Measurements from ENCODE around the gene FBLN2.
"Not testable (repeated sequence)": the region's sequence is repeated elsewhere in the genome, so short reads cannot be mapped to it uniquely, and the experiment has no call there.

FBLN2 gene

DNA sequence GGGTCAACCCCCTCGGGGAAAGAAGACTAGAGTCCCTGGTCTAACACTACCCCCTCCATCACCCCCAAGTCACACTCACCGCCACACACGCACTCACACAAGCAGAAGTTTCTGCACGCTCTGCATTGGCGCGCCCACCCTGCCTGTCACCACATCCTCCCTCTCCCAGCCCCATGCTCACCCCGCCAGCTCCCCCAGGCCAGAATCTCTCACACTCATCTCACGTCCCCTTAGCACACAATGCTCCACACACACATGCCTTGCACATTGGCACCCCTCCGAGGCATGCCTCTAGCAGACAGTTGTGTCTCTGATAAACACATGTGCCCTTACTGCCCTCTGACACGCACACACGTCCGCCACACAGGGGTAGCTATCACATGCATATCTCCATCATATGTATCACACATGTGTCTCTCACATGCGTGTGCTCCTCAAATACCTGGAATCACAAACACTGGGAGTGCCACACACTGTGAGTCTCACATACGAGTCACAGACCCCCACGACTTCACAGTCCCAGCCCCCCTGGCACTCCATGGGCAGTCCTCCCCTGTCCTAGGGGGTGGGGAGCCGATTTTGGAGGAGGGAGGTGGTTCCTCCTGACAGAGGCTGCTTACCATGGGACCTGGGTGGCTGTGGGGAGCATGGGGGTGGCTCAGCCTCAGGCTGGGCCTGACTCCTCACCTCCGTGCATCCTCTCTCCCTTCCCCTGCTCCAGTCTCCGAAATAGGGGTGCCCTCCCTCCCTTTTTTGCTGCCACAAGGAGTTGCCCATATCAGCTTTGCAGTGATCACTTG lies 898 bp downstream of the FBLN2 start:
- no peak for DNase-seq (ENCODE audit: low read depth)

DNA sequence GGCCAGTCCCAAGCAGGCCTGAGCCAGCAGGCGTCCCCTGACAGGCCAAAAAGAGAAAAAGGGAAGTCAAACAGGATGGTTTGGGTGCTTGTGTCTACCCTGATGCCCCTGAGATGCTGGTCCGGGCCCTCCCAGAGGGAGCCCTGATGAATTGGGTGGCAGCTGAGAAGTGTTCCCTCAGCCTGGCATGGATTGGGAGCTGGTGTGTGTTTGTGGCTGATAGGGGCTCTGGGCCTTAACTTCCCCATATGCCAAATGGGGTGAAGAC lies 1.4 kb downstream of the FBLN2 start:
- DNase-seq (ENCODE audit: low read depth) = no peak

DNA sequence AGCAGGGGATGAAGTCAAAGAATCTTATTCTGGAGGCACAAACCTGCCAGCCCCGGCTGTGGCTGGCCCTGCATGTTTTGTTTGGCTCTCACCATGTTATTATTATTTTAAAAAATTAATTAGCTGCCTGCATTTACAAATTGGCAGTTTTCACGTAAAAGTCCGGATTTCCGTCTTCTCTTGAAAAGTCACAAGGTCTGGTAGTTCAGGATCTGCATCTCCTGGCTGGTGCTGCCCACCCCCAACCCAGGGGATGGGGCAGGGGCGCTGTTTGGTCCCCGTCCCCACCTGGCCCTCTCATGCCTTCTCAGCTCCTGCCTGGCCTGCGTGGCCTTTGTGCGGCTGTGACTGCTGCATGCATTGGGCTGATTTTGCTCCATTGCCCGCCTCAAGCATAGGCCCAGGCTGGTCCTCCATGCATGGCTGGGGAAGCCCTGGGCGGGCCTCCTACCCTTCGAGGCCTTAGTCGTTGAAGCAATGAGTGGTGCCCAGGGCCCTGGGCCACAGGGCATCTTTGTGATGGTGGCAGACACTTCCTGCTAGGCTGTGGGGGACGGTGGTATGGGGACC lies 2.0 kb downstream of the FBLN2 start:
- DNase-seq (ENCODE audit: low read depth) = no peak

DNA sequence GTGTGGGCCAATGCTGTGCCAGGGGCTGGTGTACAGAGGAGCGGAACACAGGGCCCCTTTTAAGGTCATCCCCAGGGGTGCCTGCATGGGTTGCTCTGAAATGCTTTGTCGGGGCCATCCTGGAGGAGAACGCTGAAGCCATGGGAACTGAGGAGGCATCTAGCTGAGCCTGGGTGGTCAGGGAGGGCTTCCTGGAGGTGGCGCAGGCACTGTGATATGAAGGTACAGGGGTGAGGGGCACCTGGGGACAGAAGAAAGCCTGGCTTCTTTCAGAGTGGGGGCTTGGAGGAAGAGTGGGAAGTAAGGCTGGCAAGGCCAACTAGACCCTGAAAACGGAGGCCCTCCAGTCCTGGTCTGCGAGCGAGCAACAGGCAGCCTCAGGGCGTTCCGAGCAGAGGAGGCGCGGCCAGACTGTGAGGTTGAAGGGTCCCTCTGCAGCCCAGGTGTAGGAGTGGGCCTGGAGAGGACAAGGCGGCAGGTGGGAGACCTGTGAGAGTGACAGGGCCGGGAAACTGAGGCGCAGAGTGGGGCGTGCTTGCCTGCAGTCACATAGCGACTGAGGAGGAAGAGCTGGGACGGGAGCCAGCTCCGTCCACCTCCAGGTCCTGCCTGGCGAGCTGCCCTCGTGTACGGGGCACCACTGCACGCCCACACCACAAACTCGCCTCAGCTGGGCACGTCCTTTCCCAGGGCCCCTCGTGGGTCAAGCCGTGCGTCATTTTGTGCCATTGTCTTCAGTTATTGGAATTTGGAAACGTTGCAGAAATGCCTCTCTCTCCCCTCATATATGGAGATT lies 4.1 kb downstream of the FBLN2 start:
- no peak for DNase-seq (ENCODE audit: low read depth)

DNA sequence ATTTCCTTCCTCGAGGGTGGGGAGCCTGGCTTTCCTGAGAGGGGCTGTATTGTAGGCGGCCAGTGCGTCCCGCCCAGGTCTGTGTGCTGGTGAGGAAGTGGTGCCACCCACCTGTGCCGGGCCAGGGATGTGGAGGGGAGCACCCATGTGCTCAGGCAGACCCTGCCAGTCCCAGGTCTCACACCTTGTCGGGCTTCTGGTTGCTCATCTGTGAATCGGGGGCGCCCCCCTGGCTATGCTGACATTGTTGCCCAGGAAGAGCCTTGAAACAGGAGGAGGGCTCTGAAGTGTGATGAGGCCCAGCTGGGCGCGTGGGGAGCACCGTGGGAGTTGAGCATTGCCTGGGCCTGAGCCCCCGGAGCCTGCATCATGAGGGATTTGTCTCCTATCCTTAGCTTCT lies 4.8 kb downstream of the FBLN2 start:
- no peak for DNase-seq (ENCODE audit: low read depth)

DNA sequence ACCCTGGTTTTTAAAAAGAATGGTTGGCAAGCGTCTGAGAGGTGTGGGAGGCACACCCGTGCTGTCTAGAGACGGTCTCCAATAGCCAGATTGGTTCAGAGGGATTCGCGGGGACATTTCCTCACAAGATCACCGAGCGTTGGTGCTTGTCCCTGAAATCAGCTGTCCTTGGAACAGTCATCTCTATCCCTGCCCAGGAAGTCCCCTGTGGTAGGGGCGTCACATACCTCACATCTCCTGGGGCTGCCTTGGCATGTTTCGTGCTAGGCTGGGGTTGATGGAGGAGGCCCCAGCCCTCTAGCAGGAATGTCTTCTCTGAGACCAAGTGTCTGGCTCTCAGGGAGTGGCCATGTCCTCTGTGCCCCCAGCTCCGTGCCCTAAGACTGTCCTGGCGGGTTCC lies 6.8 kb downstream of the FBLN2 start:
- DNase-seq (ENCODE audit: low read depth) = no peak

DNA sequence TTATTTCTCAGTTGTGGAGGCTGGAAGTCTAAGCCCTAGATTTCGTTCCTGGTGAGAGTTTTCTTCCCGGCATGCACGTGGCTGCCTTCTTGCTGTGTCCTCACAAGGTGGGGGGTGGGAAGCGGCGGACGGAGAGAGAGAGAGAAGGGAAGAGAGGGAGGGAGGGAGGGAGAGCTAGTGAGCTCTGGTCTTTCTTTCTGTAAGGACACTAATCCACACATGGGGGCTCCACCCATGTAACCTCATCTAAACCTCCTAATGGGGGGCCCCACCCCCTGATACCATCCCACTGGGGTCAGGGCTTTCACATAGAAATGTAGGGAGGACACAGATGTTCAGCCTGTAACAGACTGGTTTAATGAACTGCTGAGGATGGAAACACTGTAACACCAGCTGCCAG lies 7.3 kb downstream of the FBLN2 start:
- no peak for DNase-seq (ENCODE audit: low read depth)

DNA sequence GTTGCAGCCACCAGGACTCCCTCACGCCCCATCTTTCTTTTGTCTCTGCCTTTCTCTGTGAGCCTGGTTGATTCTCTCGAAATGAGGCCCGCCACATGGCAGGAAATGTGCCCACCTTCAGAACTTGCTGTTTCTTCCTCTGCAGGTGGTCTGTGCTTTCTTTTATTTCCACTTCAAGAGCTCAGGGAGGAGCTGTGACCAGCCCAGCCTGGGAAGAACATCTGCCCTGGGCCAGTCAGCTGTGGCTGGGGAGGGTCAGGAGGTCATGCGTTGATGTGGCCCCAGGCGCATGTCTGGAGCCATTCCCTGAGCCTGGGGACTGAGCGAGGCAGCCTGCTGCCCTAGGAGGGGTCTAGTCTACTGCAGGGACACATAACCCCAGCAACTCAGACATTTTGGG lies 8.0 kb downstream of the FBLN2 start:
- no peak for DNase-seq (ENCODE audit: low read depth)

DNA sequence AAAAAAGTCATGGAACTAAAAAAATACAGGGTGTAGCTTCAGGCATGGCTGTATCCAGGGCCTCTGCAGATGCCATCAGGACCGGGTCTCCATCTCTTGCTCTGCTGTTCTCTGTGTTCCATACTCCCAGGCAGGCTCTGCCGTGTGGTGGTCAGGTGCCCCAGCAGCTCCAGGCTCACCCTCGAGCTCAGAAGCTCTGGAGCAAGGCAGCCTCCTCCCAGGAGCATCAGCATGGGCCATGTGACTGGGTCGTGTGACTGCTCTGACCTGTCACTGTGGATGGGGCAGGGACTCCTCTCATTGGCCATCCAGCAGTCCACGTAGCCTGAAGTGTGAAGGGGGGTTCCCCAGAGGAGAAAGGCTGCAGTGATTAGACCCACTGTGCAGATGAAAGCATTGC lies 8.5 kb downstream of the FBLN2 start:
- no peak for DNase-seq (ENCODE audit: low read depth)

DNA sequence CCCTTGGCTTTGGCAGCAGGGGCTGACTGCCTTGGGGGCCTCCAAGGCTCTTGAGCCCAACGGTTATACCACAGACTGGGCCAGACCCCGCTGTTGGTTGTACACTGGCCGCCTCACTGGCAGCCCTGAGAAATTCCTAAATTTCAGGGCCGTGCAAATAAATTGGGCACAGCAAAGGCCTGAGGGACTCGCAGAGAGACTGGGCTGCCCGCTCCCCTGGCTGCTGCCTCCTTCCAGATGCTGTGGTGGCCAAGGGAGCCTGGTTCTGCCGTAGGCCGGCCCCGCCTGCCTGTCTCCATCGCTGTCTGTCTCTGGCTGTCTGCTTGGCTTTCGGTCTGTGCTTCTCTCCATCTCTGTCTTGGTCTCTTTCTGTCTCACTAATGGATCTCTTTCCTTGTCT lies 9.0 kb downstream of the FBLN2 start:
- no peak for DNase-seq (ENCODE audit: low read depth)

DNA sequence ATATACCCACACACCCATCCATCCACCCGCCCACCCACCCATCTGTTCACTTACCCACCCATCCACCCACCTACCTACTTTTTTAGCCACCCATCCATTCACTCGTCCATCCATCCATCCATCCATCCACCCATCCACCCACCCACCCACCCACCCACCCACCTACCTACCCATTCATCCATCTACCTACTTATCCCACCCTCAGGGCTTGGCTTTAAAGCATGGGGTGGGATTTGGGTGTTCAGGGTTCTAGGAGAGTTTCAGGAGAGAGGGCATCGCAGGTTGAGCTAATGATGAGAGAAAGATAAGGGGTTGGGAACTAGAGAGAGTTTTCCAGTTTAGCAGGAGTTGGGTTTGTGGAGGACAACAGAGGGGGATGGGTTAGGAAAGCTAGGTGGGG lies 9.7 kb downstream of the FBLN2 start:
- no peak for DNase-seq (ENCODE audit: low read depth)

DNA sequence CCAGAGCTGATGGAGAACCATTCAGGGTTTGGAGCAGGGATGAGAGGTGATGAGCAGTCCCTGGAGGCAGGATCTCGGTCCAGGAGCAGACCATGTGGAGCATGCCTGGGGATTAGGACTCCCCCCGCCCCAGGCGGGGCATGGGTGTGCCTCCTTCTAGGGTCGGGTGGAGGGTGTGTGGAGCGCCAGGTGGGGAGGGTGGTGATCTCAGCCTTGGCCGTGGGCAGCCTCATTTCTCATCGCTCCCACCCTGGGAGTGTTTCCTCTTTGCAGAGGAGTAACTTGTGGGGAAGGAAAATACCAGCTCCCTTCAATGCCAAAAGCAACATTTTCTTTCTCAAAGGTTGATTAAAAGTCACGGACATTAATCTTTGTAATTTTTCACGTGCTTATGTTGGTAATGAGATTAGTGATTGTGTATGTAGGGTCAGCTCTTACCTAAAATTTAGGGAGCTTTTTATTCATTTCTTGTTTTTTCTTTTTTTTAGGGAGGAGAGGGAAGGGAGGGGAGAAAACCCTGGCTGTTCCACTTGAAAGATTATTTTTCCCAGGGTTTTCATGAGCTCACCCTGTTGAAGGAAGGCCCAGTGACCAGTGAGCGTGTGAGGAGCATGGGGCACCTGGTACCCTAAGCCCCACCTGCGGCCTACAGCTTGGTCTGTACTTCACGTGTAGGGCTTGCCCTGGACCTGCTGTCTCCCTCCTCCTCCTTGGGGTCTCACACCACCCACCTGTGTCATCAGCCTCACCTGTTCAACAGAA lies 11.0 kb downstream of the FBLN2 start:
- no peak for DNase-seq (ENCODE audit: low read depth)

DNA sequence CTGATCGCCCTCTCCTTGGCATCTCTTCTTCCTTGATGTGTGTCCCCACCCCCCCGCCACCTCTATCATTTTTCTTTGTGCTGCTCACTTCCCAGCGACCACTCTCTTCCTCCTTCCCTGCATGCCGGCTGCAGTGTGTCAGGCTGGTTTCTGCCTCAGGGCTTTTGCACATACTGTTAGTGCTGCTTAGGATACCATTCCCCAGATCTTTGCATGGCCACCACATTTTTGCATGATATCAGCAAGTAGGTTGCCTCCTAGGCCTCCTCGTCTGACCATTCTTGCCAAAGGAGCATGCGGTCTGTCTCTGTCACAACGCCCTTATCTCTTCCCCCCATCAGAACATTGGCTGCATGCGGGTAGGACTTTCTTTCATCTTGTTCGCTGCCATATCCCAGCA lies 12.5 kb downstream of the FBLN2 start:
- no peak for DNase-seq (ENCODE audit: low read depth)

DNA sequence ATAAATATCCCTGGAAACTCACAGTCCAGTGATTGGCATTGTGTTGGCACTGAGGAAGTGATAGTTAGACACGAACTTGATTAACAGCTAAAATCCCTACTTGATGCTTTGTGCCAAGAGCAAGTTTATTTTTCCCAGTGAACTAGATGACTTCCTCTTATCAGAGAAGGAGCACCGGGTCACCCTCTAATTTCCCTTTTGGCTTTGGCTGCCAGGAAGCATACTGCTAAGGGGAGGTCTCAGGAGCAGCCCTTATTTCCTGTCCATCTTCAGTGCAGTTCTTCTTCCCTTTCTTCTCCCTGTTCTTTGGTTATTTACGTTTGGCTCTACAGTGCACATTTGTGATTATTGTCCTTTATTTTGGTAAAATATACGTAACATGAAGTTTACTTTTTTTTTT lies 13.0 kb downstream of the FBLN2 start:
- DNase-seq (ENCODE audit: low read depth) = no peak

DNA sequence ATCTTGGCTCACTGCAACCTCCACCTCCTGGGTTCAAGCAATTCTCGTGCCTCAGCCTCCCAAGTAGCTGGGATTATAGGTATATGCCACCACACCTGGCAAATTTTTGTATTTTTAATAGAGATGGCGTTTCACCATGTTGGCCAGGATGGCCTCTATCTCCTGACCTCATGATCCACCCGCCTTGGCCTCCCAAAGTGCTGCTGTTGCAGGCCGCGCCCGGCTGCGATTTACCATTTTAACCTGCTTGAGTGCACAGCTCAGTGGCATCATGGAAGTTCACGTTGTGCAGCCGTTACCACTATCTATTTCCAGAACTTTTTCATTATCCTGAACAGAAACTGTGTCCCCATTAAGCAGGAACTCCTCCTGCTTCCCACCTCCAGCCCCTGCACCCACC lies 13.5 kb downstream of the FBLN2 start:
- DNase-seq (ENCODE audit: low read depth) = not testable (repeated sequence)

DNA sequence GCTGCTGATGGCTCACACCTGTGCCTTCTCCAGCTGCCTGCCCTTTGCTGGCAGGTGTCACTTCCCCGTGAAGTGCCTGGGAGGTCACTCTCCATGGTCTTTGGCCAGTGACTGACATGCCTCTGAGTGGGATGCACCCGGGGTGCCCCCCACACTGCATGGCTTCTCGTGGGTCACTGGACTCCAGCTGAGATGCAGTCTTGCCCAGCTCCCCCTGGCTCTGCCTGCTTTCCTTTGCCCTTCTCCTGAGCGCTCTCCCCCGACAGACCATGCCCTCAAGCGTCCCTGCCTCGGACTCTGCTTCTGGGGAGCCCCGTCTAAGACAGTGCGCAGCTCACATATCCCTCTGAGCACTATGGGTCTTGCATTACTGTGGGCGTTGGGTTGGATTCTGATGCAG lies 14.4 kb downstream of the FBLN2 start:
- DNase-seq (ENCODE audit: low read depth) = no peak

DNA sequence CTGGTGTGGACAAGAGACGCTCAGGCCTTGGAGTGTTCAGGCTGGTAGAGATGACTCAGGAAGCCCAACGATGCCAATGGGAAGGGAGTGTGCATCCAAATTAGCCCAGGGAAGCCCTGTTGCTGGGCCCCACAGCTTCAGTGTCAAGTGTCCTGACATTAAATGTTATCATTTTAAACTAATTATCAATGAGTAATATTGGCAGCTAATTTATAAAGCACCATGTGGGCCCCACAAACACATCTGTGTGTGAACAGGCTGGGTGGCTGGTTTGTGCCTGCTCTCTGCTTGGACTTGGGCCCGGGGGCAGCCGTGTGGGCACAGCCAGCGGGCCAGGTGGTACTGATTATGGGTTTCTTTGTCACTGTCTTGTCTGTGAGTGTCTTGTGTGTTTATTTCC lies 15.0 kb downstream of the FBLN2 start:
- DNase-seq (ENCODE audit: low read depth) = no peak

DNA sequence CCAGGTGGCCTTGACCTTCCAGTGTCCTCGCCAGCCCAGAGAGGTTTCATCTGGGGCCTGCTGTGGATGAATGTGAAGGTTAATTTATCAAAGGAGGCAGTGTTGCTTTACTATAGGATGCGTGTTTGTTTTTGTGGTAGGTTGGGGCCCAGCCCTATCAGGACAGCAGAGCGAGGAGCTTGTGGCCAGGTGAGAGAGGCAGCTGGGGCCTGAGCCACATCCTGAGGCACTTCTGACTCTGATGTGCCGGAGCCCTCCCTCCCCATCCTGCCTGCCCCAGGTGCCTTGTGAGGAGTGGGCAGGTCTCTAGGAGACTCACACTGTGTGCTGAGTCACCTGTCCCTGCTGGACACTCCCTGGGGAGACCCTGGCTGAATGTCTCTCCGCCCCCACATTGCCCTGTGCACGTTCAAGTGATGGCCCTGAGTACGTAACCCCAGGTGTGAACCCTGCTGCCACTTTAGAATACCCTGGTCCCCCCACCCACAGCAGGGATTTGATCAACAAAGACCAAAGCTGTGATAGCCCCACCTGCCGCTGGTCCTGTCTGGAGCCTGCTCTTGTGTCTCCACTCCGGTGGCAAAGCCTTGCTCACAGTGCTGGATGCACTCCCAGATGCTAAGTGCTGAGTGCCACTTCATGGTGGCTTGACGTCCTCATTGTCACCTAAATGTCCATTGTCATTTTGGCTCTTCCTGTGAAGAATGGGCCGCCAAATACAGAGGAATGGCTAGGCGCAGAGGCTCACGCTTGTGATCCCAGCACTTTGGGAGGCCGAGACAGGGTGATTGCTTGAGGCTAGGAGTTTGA lies 16.0 kb downstream of the FBLN2 start:
- no peak for DNase-seq (ENCODE audit: low read depth)

DNA sequence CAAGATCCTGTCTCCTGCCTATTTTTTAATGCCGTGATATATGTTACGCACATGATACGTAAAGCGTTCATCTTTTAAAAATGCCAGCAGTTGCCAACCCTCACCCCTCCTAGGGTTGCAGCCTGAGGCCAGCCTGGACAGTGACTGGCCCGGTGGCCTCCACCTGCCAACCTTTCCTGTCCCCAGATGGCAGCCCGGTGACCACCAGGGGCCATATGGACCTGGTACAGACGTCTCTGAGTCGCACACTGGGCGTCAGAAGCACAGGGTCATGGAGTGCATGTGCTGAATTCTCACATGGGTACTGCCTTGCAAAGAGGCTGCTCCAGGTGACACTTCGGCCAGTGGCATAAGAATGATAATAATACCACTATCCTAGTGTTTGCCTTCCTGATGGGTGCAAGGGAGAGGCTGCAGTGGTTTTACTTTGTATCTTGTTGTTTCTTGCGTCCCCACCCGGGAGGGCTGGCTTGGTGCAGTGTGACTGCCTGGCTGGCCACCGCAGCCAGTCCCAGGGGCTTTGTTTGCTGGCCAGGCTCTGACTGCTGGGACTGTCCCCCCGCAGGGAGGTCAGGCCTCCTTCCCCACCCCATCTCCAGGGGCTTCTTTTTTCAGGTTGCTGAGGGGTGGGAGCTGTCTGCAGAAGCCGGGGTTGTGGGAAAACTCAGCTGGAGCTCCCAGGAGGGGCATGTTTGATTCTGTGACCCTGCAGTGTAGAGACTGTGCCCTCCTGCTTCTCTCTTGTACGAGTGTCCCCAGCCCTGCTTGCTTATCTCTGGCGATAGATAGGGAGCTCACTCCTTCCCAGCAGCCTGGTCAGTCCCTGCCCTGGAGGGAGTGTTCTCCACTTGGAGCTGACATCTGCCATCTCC lies 16.9 kb downstream of the FBLN2 start:
- no peak for DNase-seq (ENCODE audit: low read depth)

DNA sequence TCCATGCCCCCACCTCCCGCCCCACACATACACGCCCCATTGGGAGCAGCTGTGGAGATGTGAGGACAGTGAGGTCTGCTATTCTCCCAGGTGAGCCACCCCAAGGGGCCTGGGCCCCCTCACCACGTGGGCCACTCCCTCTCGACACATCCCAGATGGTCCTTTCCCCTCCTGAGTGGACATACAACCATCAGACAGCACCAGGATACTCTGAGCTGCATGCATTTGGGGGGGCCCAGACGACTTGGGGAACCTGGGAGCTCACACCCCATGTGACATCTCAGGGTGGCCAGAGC lies 17.5 kb downstream of the FBLN2 start:
- no peak for DNase-seq (ENCODE audit: low read depth)

DNA sequence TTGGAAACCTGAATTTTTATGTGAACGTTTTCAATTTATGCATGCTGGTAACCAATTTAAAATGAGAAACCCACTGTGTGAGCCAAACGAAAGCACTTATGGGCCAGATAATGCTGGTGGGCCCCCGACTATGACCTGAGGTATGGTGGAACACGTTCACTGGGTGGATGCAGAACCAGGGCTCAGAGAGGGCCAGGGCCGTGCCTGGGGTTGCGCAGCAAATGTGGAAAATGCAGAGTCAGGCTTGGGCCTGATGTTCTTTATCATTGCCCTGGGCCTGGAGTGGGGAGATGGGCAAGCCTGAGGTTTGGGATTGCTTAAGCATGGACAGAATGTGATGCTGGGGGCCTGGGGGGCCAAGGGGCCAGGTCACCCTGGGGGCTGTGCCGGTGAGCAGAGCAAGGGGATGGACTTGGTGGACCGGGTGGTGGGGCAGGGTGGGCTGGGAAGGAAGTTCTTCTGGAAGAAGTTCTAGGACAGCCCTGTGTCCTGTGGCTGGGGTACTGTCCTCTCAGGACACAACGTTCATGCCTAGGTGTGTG lies 17.9 kb downstream of the FBLN2 start:
- DNase-seq (ENCODE audit: low read depth) = no peak
